NCI-H1694 treated with DMSO at 0.1 percent for 48 hours (cell line): Measurements from ENCODE around the gene TBC1D21.

Experiments
- DNase-seq: peaks from one replicate; lab custom pipeline; 2025; lab: John Stamatoyannopoulos, UW

The TBC1D21 gene

DNA sequence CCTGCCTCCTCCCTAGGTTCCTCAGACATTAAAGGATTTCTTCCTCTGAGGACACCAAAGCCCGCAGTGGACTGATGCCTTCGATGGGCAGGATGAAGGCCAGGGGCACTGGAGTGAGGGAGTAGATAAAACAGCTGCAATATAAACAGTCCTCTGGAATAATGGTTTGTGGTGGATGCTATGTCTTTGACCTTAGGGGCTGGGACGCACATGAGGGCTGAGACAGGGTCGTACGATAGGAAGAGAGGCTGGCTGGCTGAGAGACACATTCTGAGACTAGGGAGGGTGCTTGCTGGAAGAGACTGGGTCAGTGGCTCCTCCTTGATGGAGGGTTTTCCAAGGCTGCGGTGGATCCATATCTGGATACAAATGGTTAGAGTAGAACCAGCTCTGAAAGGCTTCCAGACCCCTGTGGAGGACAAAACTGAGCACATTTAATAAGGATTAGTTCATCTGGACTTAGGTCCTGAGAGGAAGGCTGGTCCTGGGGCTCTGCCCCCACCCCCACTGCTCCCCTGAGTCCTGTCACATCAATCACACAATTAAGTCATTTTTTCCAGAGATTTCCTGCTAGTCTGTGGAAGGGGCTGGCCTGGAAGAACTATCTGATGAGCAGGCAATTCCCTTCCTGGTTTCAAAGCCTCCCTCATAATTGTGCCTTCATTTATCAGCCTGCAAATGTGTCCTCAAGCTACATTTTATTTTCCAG, 15.8 kb downstream of the TBC1D21 start:
- DNase-seq: no peak

DNA sequence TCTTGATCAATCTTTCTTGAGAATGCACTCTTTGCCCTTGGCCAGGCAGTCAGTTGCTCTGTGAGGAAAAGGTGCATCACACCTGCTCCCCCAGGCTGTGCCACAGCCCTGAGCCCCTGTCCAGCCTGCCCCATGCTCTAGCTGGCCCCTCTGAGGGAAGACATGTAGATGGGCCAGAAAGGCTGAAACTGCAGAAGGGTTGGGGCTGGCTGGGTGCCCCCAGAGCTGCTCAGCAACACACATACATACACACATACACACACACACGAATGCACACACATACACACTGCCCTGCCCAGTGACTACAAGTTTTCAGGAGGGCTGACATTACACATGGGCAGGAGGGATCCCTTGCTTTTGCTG, 16.4 kb downstream of the TBC1D21 start:
- no peak for DNase-seq

DNA sequence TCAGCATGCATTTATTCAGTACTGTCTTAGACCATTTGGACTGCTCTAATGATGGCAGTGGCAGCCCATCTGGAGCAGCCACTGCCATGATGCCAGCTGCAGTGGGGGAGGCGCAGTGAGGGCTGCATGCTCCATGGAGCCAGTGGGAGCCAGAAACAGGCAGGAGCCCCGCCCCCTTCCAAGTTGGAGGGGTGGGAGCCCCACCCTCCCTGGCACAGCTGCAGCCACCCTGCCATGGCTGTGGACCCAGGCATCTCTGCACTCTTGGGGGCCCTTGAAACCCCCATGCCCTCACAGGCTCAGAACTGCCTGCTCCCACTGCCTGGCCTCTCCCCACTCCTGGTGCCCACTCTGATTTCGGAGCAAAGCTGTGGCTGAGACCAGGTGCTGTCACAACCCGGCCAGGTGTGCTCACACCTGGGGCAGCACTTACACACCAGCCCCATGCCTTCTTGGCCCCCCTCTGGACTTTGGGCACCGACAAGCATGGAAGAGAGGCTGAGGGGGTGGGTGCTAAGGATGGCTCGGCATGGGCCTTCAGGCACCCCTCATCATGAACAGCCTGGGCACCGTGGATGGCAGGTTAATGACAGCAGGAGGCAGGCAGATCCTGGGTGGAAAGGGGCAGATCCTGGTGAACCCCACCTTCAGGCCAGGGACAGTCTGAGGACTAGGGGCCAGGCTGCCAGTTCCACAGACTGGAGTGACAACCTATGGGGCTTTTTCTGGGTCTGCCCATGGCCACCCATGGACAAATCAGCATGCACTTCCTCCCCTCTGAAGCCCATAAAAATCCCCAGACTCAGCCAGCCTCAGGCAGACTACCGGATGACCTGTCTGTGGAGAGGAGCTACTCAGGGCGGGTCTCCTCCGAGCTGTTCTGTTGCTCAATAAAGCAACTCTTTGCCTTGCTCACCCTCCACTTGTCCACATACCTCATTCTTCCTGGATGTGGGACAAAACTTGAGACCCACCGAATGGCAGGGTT, 18.3 kb downstream of the TBC1D21 start:
- no peak for DNase-seq

DNA sequence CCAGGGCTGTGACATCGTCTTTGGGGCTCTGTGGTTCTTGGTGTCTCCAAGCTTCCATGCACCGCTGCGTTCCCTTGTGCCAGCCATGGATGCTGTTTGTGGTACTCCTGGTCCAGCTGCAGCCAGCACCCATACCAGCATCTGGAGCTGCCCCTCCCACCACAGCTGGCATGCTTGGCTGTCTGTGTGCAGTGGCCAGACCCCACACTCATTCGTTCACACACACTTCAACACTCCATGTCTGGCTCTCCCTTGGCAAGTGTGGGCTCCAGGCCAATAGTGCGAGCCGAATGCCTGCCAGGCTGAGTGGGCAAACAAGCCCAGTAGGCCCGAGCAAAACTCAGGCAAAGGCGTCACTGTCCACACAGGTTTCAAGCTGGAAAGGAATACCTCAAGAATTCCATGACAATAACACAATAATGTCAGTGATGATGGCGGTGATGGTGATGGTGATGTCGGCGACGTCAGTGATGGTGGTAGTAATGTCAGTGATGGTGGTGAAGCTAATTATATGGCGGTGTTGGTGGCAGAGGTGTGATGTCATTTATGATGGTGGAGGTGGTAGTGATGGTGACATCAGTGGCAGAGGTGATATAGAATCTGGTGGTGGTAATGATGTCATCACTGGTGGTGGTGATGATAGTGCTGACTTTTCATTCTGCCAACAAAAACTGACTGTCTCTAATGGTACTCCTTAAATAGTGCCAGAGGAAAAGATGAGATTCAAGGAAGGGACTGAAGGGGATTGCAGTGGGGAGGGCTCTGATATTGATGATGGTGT, 19.3 kb downstream of the TBC1D21 start:
- DNase-seq: no peak

DNA sequence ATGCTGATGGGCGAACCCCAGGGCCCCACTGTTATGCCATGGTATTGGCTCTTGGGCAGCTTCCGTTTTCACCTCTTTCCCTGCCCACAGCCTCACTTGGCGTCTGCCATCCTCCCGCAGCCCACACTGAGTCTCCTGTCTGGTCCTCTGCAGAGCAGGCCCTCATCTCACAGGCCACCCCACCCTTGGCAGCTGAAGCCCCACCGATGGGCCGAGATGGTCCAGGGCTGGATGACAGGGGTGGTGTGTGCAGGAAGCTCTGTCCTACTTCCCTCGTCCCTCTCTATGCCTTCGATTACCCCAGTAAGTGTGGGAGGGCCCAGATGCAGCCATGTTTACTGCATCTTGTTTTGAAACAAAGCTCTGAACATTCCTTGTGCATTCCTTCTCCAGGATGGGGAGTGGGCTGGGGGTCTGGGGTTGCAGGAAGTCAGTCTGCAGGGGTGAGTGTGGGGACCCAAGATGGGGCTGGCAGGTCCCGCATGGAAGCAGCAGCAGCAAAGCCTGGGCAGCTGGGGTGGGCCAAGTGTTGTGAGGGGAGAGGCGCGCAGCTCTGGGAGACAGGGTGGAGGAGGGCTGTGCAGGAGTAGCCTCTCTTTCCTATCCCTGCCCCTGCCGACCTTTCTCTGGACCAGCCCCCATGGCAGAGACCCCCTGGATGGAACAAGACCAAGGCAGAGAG, 20.9 kb downstream of the TBC1D21 start:
- no peak for DNase-seq

DNA sequence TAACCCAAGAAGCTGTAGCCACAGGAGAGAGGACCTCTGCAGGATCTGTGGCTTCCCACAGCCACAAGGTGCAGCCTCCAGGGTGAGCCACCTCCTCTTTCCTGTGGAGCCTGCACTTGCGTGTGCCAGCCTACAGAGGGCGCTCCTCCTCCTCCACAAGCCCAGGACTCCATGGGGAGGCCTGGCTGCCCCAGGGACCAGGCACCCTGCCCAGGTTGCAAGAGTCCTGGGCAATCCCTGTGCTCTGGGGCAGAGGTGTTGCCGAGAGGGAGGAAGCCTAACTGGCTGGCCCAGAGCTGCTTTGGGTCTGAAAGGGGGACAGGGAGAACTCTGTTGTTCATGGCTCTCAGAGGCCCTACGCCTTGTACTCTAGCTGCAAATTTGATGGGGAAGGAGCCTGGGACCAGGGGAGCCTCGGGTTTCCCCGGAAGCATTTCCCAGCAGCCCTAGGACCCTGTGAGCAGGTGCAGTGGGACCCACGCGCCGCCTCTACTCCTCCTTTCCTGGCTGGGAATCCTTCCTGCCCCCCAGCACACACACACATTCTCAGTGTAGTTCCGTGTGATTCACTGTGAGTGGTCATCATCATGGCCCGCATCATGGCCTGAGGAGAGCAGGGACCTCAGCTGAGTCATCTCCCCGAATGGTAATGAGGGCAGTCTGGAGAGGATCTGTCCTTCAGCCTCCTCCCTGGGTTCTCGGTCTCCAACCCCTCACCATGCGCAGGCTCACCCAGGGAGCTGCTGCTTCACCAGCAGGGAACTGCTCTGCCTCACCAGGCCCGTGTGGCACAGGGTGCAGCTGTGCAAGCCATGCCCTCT, 24.3 kb downstream of the TBC1D21 start:
- DNase-seq: peak; percentile 28

DNA sequence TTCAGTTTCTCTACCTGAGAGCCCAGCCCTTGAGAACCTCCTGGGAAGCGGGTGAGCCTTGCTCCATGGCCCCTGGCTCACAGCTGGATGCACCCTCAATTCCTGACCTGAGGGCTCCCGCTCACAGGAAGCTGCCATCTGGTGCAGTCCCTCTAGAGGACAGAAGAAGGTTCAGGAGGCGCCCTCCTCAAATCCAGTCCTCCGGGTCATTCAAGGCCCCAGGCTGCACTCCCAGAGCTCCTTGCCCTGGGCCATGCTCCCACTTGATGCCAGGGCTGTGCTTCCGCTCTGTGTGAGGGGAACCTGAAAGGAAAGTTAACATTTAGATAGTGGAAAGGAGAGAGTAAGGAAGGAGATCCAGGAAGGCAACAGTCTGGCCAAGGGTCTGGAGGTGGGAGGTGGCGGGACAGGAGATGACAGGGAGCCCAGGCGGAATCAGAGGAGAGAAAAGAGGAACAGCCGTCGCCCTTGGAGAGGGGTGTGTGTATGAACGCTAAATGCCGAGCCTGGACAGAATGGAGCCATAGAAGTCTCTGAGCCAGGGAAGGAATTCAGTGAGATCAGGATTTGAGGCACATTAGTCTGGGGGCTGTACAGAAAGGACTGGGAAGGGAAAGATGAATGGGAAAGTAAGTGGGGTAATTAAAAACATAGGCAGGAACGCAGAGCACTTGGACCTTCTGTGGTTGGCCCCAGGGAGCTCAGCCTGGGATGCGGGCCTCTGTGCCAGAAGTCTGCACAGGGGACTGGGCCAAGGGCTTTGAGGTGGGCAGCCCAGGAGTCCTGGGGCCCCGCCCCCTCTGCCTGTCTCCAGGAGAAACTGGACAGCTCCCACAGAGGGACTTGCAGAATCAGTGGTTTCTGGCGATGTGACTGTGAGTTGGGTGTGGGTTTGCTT, 26.1 kb downstream of the TBC1D21 start:
- DNase-seq: no peak

DNA sequence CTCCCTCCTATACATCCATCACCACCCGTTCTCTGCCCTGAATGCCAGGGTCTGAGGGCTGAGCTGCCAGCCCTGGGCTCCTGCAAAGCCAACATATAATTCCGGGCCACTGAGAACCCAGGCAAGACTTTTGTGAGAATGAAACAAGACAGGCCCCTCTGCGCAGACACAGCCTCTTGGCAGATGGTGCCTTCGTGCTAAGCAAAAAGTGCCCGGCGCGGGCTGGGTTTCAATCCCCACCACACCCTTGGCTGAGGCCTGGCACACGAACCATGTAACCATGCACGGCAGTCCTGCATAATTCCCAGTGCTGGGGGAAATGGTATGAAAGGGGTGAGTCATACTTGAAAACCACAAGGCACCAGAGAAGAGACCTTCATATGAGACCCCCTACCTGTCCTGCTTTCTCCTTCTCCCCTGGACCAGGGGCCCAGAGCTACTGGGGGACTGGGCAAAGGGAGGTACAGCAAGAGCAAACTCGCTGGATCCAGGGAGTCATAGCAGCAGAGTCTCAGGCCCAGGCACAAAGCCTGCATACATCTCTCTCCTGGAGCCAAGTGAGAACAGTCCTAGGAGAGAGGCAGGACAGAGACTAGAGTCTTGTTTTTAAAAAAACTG, 26.8 kb downstream of the TBC1D21 start:
- no peak for DNase-seq

DNA sequence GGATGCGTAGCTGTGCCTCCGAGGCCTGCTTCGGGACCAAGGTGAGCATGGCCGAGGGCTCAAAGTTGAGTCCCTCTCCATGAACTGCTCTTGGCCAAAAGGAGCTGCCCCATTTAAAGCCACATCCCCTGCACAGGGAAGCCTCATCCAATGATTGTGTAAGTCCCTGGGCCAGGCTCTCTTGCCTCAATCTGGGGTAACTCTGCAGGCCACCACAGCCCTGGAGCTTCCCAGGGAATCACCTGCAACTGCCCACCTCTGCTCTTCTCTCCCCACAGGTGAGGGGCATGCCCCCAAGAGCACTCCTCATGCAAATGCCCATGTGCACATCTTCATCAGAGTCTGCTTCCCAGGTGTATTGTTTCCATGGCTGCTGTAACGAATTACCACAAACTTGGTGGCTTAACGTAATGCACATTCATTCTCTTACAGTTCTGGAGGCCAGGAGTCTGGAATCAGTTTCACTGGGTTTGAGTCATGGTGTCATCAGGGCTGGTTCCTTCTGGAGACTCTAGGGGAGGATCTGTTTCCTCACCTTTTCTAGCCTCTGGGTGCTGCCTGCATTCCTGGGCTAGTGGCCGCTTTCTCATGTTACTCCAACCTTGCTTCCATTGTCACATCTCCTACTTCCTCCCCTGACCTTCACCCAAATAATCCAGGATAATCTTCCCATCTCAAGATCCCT, 27.9 kb downstream of the TBC1D21 start:
- DNase-seq: no peak

DNA sequence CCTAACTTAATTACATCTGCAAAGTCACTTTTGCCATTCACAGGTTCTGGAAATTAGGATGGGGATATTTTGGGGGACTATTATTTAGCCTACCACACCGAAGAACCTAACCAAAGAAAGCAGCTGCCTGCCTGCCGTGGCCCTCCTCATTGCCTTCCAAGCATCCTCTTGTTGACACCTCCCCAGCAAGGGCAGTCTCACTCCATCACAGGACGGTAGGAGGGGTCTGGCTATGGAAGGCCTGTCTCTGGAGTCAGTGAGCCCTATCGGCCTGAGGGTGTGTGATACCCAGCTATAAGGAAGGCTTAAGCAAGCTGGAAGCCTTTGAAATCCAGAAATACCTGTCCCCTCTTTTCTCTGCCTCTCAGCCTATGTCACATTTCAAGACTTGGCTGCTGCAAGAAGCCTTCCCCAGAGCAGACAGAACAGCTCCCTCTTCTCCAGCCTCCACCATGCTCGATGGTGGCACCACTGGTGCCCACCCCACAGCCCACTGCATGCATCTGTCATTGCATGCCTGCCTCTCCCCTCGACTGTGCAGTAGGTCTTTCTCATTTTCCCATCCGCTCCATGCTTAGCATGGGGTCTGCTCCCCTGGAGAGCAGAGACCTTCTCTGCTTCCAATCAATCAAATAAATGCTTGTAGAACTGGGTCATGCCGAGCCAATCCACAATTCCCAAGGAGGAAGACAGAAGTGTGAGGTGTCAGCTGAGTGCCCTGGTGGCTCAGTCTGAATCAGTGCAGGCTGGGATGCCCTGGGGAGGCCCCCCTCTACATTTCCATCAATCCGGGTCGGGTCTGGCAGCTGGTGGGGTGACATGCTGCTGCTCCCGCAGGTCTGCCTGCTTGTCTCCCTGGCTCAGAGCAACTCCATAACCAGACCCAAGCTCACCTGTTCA, 29.0 kb downstream of the TBC1D21 start:
- no peak for DNase-seq

DNA sequence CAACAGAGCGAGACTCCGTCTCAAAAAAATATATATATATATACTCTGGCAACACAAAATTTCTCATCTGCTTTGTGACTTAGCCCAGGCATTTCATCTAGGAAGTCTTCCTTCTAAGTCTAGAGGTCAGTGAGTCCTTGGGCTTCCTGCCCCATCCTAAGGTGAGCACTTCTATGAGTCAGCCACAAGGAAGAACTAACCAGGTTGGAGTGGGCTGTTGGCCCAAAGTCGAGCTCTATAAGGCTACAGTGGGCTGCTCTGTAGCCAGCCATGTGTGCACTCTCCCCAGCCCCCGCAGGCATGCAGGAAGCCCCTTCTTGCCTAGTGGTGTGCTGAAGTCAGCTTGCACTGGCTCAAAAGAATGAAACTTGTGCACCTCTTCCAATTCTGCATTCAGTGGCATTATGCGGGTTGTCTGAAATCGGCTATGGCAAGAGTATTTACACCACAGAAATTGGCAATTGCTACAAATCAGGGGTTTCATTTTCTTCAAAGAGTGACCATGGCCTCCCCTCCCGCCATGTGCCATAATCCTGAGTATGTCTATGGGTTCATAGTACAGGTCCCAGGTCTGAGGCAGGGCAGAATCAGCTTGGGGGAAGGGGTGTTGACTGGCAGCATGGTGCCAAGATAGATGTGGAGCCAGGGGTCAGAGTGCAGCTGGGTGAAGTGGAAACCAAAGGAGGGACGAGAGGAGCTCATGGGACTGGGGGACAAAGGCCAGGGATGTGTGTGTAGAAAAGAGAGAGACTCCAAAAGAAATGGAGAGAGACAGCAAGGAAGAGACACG, 30.9 kb downstream of the TBC1D21 start:
- DNase-seq: no peak

DNA sequence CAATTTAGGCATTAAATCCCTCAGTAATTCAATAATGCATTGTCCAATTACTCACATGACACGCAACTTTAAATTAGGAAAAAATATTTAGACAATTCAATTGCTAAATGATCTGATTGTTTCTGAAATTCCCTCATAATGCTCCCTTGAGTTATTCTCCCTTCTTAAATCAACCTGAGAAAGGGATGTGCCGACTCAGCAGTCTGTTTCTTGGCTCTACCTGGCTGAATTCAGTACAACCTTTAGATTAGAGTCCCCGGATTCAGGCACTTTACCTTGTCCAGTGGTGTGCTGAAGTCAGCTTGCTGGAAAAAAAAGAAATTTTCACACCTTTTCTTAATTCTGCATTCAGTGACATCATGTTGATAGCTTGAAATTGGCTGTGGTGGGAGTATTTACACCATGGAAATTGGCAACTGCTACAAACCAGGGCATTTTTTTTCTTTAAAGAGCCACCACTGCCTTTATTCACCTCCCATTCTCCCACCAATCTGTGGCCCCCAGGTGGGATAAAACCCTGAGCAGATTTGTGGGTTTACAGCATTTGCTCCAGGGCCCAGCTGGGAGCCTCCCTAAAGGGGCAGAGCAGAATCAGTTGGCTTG, 32.0 kb downstream of the TBC1D21 start:
- DNase-seq: no peak

DNA sequence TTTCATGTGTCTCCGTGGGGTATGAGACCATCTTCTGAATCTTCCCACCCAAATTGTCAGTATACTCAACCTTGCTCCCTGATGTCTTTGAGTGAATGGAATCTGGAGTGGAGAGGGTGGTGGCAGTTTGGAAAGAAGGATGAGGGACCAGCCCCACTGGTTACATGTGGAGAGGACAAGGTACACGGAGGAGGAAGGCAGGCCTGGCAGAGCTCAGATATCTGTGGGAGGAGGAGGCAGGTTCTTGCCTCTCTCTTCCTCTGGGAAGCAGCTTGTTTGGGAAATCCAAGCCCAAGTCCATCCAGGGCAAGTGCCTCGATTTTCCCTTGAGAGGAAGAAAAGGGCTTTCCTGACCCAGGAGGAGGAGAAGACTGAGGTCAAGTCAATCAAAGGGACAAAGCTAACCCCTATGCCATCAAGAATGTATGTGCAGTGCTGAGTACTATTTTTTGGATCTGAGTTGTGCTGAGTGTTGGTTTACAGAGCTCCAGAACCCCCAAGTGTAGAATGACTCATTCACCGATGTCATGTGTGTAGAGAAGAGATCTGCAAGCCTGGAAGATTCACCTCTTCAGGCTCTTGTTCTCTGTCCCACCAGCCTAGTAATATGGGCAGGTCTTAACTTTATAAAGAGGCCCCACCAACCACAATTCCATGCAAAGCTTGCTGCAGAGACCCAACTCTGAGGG, 33.1 kb downstream of the TBC1D21 start:
- no peak for DNase-seq

DNA sequence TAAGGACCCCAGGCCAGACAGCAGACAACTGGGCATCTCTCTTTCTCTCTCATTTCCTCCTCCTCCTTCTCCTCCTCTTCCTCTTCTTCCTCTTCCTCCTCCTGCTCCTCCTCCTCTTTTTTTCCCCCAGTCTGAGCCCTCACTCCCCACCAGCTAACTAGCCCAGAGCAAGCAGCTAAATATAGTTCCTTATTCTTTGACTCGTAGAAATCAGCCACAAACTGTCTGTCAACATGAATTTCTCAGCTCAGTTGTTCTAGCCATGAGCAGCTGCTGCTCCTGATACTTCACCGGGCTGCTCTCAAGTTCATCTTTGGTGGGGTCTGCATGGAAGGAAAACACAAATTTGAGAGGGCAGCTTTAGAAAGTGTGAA, 33.7 kb downstream of the TBC1D21 start:
- no peak for DNase-seq

DNA sequence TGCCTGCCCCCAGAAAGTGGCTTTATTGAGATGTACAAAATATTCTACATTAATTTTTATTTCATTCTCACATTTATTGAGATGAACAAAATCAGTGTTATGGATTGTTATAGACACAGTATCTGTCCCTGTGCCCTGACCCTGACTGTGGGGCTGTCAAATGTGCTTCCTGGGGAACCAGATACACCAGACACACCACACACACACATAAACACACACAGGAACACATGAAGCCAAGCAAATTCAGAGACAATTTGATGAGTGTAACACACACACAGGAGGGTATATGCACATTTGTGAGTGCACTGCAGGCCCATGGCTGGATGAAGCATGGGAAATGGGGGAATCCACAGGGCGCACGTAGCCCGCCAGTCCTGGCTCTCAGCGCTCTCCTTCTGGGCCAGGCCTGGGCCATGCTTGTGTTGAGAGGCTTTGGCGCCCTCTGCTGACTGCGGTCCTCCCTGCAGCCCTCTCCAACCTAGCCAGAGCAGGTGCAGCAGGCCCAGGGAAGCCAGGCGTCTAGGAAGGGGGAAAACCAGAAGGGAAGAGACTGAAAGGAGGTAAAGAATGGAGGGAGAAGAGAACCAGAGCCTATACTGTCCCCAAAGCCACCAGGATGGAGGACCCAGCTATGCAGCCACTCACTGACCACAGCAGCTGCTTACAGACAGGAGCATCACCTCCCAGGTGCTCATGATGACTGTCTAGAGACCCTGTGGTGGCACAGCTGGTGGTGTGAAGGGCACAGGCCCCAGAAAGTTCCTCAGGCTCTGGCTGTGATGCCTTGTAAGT, 34.9 kb downstream of the TBC1D21 start:
- DNase-seq: peak; percentile 38
